GM12891 (cell line): ENCODE measurements around the gene LAPTM5.

Experiments
- POLR2A ChIP-seq: IDR thresholded peaks from 2 replicates; pipeline ENCODE4 v1.6.1; 2011; ENCODE audit warnings: low read depth, low read length, control low read depth
- POLR2AphosphoS5 ChIP-seq: IDR thresholded peaks from 2 replicates; pipeline ENCODE4 v1.6.1; 2011; ENCODE audit warnings: low read depth, low read length, control low read depth

- TF ChIP-seq POLR2AphosphoS5 (no peak), POLR2A (no peak)
These were observed 23.0 kb downstream of the LAPTM5 start for GRCh38 chr1:30734580-30734979.
